ENCODE results near the gene AANAT. TPM values are rescaled to one million over a fixed set of nuclear protein-coding genes. Genes with fewer than 3 reads are reported as not detected.

The AANAT gene
- 0.37 TPM in 1 of 2 replicates, not detected in the other for total RNA-seq

GRCh38 chr17:76467366-76467765, at the start of gene AANAT:
Gene AANAT, plus strand, starts transcription at chr17:76467603. Its CDS starts 1,144 bp downstream, at chr17:76468747.

GRCh38 chr17:76452660-76453430, 14.6 kb upstream of the AANAT start, which contains the start of gene UBE2O:
Gene UBE2O, minus strand, starts transcription at chr17:76453152. Its CDS starts 11 bp downstream, at chr17:76453141.

GRCh38 chr17:76501018-76501826, 33.8 kb downstream of the AANAT start, which contains the start of gene RHBDF2:
Gene RHBDF2, minus strand, starts transcription at chr17:76501423. Its CDS starts 19,899 bp downstream, at chr17:76481524.

Other genes with a start within 250 kb of the AANAT start
- 0.05 and 1.8 TPM in 2 replicates for gene RNF157, start 227.1 kb upstream of the AANAT start, total RNA-seq
- 1.2 and 2.1 TPM in 2 replicates for gene UBALD2, start 202.3 kb upstream of the AANAT start, total RNA-seq
- gene QRICH2, start 159.3 kb upstream of the AANAT start, total RNA-seq = 4.8 and 5.1 TPM in 2 replicates
- gene PRPSAP1, start 113.7 kb upstream of the AANAT start, total RNA-seq = 42.5 and 46.5 TPM in 2 replicates
- 42.5 and 101 TPM in 2 replicates for gene SPHK1, start 83.0 kb upstream of the AANAT start, total RNA-seq
- 22.6 and 46.2 TPM in 2 replicates for gene UBE2O, start 14.5 kb upstream of the AANAT start, total RNA-seq
- gene RHBDF2, start 33.8 kb downstream of the AANAT start, total RNA-seq = 9.5 and 33.7 TPM in 2 replicates
- gene CYGB, start 70.1 kb downstream of the AANAT start, total RNA-seq = 5.9 and 7.1 TPM in 2 replicates
- gene PRCD, start 72.4 kb downstream of the AANAT start, total RNA-seq = 1.2 and 1.5 TPM in 2 replicates
- 0.55 TPM in 1 of 2 replicates, not detected in the other for gene ST6GALNAC2, start 118.3 kb downstream of the AANAT start, total RNA-seq
- gene ST6GALNAC1, start 176.2 kb downstream of the AANAT start, total RNA-seq = not detected in 2 replicates
- gene MXRA7, start 243.4 kb downstream of the AANAT start, total RNA-seq = 269 and 308 TPM in 2 replicates

Data from smooth muscle cell of the umbilical artery (primary cell).